RWPE1 (cell line): ENCODE results near the gene CARD9.

Source experiments
- CTCF ChIA-PET: fragments of 350-600 bp; sonication (Branson Sonifier 250); formaldehyde crosslinking; extraction: SDS; loops from one replicate; lab custom pipeline; 2021; lab: Yijun Ruan, JAX
- POLR2A ChIA-PET: fragments of 400-600 bp; formaldehyde crosslinking; extraction: SDS; loops from one replicate; lab custom pipeline; 2020; ENCODE audit warnings: antibody characterized with exemption; ENCODE audit not compliant: low non-redundant PET; lab: Yijun Ruan, JAX
- DNase-seq: peaks from one replicate; pipeline ENCODE4 v3.0.0; 2012; ENCODE audit warnings: low spot score
- H3K27ac ChIP-seq: fragments of 450-650 bp; 2 replicates; pipeline ENCODE4 v1.5.1; 2017
- TF ChIP-seq, protein P1 (sequence below): fragments of 450-650 bp; conservative IDR thresholded peaks from 2 replicates; pipeline ENCODE4 v1.5.1; 2017; ENCODE audit warnings: low read depth, mild to moderate bottlenecking

Gene CARD9

DNA sequence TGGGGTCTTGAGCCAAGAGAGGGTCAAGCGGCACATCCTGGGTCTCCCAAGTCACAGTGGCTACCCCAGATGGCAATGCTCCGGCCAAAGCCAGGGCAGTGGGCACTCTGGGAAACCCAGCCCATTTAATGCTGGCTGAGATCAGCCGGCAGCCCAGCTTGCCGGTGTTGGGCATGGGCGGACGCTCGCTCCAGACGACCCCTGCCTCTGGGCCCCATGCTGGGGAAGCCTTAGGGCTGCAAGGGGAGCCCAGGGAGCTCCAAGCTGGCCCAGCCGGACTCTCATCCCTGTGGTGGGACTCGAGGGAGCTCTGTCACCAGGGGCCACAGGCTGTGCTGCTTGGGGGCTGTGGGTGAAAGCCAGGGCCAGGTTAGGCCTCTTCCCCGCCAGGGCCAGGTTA lies 5.9 kb upstream of the CARD9 start:
- TF ChIP-seq, protein P1, sequence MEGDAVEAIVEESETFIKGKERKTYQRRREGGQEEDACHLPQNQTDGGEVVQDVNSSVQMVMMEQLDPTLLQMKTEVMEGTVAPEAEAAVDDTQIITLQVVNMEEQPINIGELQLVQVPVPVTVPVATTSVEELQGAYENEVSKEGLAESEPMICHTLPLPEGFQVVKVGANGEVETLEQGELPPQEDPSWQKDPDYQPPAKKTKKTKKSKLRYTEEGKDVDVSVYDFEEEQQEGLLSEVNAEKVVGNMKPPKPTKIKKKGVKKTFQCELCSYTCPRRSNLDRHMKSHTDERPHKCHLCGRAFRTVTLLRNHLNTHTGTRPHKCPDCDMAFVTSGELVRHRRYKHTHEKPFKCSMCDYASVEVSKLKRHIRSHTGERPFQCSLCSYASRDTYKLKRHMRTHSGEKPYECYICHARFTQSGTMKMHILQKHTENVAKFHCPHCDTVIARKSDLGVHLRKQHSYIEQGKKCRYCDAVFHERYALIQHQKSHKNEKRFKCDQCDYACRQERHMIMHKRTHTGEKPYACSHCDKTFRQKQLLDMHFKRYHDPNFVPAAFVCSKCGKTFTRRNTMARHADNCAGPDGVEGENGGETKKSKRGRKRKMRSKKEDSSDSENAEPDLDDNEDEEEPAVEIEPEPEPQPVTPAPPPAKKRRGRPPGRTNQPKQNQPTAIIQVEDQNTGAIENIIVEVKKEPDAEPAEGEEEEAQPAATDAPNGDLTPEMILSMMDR, result no peak
- H3K27ac ChIP-seq, result peak overlapping the region; percentile 2; the same call in 1 of the 2 replicates
- ChIA-PET POLR2A (no interaction called here), CTCF (interaction anchor here (0.7 kb wide), 1 partner anchor 64 kb away, joined by 5 read pairs; no protein-coding TSS in a partner anchor)
- DNase-seq, result no peak

DNA sequence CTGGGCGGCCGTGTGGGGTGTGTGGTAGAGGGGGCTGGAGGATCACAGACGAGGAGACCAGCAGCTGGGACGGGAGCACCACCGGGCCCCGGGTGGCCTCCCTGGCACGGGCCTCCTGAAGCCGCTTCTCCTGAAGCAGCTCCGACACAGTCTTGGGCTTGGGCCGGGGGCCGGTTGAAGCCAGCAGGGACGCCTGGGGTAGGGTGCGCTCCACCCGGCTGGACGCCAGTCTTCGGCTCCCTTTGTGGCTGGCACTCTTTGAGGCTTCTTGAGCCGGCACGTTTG lies 5.5 kb upstream of the CARD9 start:
- CTCF ChIA-PET, result no interaction called here

DNA sequence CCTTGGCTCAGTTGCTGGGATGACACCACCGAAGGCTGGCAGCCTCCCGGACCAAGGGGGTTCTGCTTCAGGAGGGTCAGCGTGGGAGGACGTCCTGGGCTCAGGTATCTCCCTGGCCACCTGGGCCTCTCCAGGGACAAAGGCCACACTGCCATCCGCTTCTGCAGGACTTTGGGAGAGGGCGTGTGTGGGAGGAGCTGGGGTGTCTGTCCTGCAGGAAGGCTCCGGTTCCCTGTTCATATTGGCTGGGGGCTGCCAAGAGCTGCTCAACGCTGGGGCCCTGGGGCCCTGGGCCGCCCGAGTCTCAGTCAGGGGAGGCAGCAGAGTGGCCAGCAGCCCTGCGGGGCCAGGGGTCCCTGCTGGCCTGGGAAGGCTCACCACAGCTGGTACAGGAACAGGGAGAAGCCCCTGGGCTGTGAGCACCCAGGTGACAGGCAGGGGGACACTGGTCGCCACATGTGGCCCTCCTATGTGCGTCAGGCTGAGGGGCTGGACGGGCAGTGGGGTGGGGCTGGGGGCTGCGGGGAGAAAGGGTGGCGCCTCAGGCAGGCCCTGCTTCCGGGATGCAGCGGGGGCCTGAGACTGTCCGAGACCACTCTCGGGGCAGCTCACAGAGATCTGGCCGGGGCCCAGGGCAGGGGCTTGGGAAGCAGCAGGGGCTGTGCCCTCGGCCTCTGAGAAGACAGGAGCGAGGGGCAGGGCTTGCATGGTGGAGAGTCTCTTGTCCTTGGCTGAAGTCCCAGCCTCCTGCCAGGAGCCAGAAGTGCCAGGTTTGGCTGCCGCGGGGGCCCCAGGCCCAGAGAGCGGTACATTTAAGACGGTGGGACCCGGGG lies 4.9 kb upstream of the CARD9 start:
- POLR2A ChIA-PET, result no interaction called here
- no peak for DNase-seq
- CTCF ChIA-PET, result no interaction called here
- TF ChIP-seq, protein P1, result no peak
- no peak overlapping the region for H3K27ac ChIP-seq

More for the DNA sequence above, 5.5 kb upstream of the CARD9 start:
- POLR2A ChIA-PET, result no interaction called here
- no peak for DNase-seq
- no peak overlapping the region for H3K27ac ChIP-seq
- TF ChIP-seq, protein P1, result no peak

DNA sequence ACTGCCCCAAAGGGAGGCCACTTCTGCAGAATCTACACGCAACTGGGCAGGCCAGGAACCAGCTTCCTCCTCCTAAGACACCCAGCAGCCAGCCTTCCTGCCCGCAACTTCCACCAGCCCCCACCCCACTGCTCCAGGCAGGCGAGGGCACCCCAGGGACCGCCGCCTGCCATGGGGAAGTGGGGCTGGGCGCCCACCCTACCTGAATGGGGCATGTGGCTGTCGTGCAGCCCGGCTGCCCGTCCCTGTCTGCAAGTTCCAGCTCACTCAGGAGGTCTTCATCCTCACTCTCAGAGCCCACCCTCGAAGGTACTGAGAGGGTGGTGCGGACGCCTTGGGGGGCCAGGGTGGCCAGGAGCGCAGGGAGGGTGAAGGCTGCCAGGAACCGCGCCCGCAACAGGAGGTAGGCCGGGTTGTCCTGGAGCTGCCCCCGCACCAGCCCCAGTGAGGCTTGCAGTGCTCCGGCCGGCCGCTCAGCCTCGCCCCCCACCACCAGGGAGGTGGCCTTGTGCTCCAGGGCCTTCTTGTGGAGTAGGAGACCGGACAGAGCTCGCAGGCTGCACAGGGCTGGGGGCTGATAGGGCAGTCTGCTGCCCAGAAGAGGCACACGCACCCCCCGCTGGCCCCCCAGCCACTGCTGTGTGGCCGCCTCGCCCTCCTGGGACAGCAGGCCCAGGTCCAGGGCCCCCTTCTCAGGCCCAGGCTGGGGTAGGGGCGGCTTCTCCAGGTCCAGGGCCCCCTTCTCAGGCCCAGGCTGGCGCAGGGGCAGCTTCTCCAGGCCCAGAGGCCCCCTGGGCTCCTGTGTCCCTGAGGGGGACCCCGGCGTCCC lies 4.1 kb upstream of the CARD9 start:
- POLR2A ChIA-PET, result no interaction called here
- TF ChIP-seq, protein P1, result no peak
- CTCF ChIA-PET, result interaction anchor here (0.6 to 1.2 kb wide), 5 partner anchors 12 to 655 kb away, joined by 3 to 12 read pairs (median 3); partner anchors contain the start of gene DNLZ
- peak overlapping the region; percentile 42 for H3K27ac ChIP-seq
- DNase-seq, result no peak

DNA sequence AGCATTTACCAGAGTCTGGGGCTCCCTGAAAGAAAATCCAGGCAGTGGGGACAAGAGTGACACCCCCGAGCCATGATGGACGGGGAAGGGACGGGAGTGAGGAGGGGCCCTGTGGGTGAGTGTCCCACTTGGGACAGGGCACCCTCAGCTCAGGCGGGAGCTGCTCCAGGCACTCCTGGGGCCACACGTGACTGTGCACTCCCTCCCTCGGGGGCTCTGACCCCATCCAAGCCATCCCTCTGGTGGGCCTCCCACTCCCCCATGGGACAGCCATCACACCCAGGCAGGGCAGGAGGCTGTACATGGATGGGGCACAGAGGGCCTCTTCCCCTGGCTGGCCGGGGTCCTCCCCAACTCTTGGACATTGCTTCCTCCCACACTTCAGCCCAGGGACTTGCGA lies 3.0 kb upstream of the CARD9 start:
- TF ChIP-seq, protein P1, result no peak
- DNase-seq, result no peak
- CTCF ChIA-PET, result interaction anchor here (0.5 kb wide), 1 partner anchor 297 kb away, joined by 3 read pairs; no protein-coding TSS in a partner anchor
- POLR2A ChIA-PET, result no interaction called here
- H3K27ac ChIP-seq, result peak overlapping the region; percentile 42

DNA sequence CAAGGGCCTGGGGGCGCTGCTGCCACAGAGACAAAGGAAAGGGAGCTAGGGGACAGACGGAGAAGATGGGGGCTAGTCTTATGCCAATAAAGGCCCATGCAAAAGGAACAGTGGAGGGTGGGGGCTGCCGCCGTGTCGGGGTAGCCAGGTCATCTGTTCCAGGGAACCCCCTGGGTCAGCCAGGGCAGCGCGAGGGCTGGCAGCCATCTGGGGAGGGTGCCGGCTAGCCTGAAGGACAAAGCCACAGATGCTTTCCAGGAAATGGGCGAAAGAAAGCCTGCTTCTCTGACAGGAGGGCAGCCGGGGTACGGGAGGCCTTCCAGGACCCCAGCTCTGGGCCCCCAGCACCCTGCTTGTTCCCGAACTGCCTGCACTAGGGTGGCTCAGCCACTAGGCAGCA lies 1.6 kb upstream of the CARD9 start:
- H3K27ac ChIP-seq, result peak overlapping the region; percentile 42
- CTCF ChIA-PET, result interaction anchor here (0.5 to 1.9 kb wide), 6 partner anchors 13 to 150 kb away, joined by 3 to 7 read pairs (median 4); no protein-coding TSS in a partner anchor
- POLR2A ChIA-PET, result no interaction called here
- TF ChIP-seq, protein P1, result no peak
- DNase-seq, result no peak
